Posterior vena cava (tissue), 2 donors: ENCODE results near the gene AKAP3. TPM values are rescaled to one million over a fixed set of nuclear protein-coding genes. Genes with fewer than 3 reads are reported as not detected.

Experiments used
- DNase-seq: peaks from one replicate; pipeline ENCODE4 v3.0.0-alpha.2; 2020; ENCODE audit warnings: low spot score
- intact Hi-C, 2 donors: fragments of 100-400 bp; cut with DNase I; formaldehyde crosslinking; loops; one replicate each; pipeline versions ENCODE4 v1.14.1 to v1.14.2; 2022 to 2023
- long read RNA-seq, 2 donors: library from polyadenylated mRNA; unstranded; transcript quantifications; one replicate each; pipeline ENCODE4 v2.0.0, GENCODE V29; 2020 to 2021
- total RNA-seq, 2 donors: library from RNA; stranded (reverse); fragmentation: NEBNext Ultra II Directional; extraction: Animal tissue kit (Norgen Biotek cat#: 25700); gene quantifications; one replicate each; pipeline ENCODE4 v1.2.1, GENCODE V29; 2021
- donor health status: DM: yes; HTN: yes; CAD: no.
- donor health status: DM: yes; HTN: yes; CAD: no.

The AKAP3 gene
- total RNA-seq = 1 to 10 TPM; 1.2 TPM
- long read RNA-seq, donor 1 = 0 reads
- long read RNA-seq, donor 2 = 0 reads

DNA sequence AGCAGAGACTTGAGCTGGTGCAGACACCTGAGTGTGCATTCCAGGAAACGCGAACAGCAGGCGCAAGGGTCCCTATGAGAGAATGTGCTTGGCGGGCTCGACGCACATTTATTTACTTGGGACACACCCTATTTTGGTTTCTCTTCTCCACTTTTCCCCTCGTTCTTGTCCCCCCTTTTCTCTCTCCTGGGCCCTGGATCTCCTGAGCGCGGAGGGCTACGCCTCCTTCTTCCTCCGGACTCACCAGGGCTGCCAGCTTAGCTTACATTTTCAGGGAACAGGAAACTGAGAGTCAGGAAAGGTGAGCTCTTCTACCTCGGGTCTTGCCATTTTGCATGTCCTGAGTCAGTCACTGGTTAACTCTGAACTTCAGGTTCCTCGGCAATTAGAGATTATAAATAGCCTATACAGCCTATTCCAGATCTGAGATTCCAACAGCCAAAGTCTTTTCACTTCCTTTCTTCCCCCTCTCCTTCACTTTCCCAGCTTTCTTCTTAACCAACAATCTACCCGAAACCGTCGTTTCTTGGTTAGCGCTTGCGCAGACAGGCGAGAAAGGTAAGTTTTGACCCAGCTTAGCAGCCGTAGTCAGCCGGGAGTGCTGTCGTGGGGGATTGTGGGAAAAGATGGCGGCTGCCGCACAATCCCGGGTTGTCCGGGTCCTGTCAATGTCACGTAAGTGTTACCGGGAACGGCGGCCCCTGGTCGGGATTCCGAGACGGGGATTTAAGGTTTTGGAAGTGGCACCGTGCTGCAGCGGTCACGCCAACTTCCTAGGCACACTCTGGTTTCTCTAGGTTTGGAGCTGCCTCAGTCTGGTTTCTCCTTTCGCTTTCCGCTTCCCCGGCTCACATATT is at the start of gene AKAP3, which contains the start of gene NDUFA9:
Gene AKAP3, minus strand, starts transcription at position 551 of the 857 bp plus-strand sequence. CDS start 10,855 bp downstream, outside the sequence.
Gene NDUFA9, plus strand, starts transcription at position 614 of the 857 bp plus-strand sequence. Its CDS starts 13 bp downstream, at position 627.
- intact Hi-C loops = no loop called here
- DNase-seq = peak; percentile 92

DNA sequence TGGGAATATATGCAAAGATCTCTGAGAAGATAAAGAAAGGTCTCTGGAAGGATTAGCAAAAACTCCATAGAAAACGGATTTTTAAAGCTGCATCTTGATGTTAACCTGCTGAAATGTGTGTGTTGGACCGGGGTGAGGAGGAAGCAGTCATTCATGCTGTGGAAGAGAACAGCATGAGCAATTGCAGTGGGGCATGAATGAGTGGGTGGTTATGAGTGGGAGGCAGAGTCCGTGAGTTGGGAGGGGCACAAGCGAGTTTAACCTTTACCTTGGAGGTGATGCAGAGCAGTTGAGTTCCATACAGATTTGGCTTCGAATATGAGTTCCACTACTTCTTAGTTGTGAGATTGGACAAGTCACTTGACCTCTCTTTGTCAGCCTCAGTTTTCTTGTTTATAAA is 41.9 kb upstream of the AKAP3 start:
- DNase-seq = no peak
- intact Hi-C loops = no loop called here

DNA sequence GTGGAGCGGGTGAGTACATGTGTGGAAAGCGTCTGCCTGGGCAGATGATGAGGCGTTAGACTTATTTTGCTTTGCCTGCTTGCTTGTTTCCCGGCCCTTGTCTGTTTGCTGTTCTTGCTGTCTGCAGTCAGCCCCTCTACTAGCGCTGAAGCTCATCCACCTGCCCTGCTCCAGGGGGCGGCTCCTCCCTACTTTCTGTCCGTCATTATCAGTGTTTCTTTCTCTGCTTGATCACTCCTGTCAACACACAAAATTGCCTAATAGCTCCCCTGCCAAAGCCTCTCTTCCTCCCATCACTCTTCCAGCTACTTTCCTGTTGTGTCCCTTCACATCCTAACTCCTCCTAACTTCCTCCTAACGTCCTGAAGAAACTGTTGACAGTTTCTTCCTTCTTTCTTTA is 36.5 kb upstream of the AKAP3 start:
- intact Hi-C loops = no loop called here
- no peak for DNase-seq

DNA sequence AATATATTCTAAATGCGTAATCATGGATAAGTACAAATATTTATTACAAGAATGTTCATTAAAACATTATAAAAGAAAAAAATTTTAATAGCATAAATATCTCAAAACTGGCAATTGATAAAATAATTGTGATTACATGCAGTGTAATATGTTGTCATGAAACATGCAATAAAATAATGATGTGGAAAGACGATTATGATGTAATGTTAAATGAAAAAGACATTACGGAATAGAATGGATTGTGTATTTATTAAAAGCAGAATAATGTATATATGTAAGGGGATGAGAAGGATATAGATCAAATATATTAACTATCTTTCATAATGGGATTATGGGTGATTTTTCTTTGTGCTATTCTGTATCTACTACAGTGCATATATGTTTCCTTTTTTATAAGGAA is 32.9 kb upstream of the AKAP3 start:
- intact Hi-C loops = no loop called here
- DNase-seq = no peak

DNA sequence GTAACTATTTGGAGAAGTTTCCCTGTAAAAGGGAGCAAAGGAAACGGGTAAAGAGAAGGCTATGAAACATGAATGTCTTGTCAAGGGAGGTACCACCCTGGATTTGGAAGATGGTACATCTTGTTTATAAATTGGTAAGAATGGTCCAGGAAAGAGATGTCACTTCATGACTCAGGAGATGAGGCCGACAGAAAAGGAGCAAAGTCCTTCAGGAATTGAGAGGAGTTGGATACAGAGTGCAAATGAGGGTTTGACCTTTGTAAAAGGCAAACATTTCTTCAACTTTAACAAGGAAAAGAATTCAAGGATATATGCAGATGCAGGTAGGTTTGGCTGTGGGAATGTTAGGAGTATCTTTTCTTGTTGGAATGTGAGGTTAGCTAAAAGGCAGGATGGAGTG is 30.9 kb upstream of the AKAP3 start:
- no peak for DNase-seq
- intact Hi-C loops = no loop called here

DNA sequence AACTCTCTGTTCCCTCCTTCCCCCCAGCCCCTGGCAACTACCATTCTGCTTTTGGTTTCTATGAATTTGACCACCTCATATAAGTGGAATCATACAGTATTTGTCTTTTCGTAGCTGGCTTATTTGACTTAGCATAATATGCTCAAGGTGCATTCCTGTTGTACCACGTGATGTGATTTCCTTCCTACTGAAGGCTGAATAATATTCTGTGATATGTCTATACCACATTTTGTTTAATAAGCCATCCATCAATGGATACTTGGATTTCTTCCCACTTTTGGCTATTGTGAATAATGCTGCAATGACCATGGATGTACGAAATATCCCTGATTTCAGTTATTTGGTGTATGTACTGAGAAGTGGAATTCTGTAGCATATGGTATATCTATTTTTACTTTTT is 16.4 kb upstream of the AKAP3 start:
- intact Hi-C loops = no loop called here
- no peak for DNase-seq

DNA sequence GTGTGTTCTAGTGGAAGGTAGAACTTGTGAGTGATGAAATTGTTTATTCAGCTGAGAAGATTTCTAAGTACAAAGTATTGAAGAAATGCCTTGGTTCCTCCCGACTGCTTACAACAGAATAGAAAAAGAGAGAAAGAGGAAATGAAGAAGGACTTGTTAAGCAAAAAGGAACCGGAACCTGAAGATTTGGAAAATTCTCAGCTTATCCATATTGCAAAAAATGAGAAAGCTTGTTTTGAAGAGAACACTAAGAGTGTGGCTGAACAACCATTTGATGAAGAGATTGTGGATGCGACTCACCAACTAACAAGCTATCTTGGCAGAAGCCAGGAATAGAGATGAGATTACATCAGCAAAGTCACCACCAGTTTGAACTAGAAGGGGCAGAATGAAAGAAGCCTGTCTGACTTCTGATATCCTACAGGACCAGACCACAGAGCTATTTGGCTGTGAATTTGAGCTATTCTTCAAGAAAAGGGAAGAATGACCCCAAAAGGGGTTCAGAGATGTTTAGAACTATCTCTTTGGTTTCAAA is 15.2 kb upstream of the AKAP3 start:
- DNase-seq = no peak
- intact Hi-C loops = no loop called here

DNA sequence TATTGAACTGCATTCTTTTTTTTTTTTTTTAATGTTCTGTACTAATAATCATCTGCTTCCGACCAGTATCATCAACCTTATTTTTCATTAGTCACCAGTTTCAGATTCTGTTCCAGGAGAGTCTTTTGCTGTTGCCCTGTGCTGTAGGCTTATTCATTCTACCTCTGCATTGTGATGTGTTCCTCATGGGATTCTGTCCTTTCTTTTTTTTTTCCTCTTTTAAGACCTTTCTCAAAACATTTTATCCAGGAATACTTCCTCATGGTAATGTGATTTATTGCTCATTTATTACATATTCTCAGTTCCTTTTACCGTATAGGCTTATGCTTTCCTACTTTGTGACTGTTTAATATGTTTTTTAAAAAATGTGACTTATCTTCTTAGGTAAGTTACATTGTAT is 4.8 kb upstream of the AKAP3 start:
- intact Hi-C loops = no loop called here
- DNase-seq = no peak

DNA sequence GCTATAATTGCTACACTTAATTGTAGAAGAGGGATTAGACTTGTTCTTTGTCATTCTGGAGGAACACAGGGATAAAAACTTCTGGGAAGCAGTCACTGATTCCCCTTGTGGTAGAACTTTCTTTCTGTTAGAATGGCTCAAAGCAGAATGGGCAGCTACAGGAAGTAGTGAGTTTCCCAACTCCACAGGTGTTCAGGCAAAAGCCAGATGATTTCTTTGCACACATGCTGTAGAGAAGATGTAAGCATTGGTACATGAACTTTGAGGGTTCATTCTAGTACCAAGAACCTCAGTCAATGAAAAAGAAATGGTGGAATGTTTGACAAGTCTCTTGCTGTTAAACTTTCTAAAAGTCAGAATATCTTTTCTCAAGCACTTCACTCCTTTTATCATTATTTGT is 4.4 kb upstream of the AKAP3 start:
- DNase-seq = no peak
- intact Hi-C loops = no loop called here

DNA sequence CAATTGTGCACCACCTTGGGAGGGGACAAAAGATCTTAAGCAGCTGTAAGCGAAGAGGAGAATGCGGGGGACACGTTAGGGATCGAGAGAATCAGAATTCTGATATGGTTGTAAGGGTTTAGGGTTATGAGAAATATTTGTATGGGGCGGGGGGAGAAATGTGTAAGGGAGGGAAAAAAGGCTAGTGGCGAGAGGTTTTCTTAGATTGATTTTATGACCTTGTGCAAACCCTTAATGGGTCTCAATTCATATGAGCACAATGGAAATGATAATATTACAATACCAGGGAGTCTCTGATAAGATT is 459 bp upstream of the AKAP3 start:
- DNase-seq = no peak

DNA sequence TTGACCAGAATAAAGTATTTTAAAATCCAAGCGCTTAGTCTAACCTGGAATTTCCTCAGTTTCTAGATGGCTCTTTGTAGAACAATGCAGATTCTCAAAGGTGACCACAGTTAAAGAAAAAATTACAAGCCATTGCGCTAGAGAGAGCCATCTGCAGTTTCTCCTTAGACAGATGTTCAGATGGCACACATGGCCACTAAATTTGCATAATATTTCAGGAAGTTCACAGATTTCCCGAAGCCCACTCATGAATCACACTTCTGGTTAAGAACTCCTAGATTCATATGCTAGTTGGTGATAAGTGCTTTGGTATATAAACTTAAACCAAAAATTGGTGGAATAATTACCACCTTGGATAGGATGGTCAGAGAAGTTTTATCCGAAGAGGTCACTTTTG is 749 bp downstream of the AKAP3 start:
- no peak for DNase-seq
- intact Hi-C loops = no loop called here

More for the DNA sequence above, 459 bp upstream of the AKAP3 start:
- intact Hi-C loops = no loop called here

DNA sequence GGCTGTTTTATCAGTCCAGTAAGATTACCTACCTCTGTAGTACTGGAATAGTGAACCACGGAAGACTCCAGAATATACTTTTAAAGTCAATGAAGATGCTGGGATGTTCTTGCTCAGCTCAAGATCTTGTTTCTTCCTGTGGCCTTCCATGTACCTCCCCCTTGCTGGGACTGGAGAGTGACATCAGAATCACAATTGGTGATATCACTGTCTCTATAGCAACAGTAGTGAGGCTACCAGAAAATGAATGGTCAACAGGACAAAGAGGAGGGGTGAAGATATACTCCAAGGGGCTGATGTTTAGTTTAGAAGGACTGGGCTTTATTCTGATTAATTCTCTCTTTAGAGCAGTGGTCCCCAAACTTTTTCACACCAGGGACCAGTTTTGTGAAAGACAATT is 3.8 kb downstream of the AKAP3 start:
- intact Hi-C loops = no loop called here
- no peak for DNase-seq

DNA sequence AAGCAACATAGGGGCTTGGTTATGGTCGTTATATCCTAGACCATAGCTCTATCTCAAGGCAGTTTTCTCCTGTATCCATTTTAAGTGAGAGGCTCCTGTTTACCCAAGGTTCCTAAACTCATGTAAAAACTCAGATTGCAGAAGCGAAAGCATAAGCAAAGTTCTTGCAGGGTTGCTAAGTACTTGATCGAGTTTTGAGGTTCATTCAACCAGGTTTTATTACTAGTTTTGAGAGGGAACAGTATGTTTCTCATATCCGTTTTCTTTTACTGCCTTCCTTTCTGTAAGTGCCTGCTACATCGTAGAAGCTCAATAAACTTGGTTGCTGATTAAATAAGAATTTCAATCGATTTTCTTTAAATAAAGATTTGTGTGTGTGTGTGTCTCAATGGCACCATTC is 5.1 kb downstream of the AKAP3 start:
- intact Hi-C loops = no loop called here
- DNase-seq = no peak

DNA sequence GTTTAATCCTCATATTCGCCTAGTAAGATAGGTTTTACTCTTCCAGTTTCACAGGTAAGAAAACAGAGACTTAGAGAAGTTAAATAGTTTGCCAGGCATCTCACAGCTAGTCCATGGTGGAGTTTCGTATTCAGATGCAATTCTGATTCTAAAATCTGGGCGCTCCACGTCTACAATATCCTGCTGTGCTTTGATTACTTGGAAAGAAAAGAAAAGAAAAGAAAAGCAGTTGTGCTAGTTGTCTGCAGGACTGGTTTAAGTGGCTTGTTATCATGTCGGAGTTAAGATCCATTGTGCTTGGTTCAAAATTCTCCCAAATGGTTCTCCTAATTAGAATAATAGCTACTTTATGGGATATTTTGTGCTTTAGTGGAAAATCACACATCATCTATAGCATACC is 18.6 kb downstream of the AKAP3 start:
- intact Hi-C loops = no loop called here
- no peak for DNase-seq

DNA sequence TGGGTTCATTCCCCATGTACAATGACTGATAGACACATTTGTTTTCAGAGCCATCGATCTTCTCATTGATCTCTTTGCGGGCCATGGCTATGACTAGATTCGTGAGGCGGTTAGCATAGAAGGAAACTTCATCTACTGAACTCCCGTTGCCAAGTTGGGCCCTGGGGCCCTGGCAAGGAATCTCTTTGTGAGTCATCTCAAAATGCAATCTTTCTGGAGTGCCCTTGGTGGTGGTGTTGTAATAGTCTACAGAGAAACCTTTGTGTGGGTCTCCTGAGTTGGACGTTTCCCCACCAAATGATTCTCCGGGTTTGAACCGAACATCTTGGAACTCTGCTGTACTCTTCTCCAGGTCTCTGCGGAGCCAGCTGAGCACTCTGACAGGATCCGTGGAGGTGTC is 20.4 kb downstream of the AKAP3 start:
- DNase-seq = no peak
- intact Hi-C loops = no loop called here

DNA sequence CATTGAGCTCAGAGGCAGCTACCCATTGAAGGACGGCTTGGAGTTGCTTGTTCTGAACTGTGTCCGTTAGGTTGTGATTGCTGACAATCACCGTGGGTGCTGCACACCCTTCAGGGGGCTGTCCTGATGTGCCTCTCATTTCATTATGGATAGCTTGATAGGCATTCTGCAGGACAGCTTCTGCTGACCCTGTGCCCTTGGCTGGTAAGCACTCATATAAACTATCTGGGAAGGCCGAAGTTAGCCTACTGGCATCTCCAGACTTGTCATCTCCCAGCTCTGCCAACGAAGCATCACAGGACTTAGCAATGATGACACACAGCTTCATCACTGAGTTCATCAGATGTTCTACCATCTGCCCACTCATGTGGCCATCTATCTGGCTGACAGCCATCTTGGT is 22.3 kb downstream of the AKAP3 start:
- intact Hi-C loops = no loop called here
- no peak for DNase-seq

DNA sequence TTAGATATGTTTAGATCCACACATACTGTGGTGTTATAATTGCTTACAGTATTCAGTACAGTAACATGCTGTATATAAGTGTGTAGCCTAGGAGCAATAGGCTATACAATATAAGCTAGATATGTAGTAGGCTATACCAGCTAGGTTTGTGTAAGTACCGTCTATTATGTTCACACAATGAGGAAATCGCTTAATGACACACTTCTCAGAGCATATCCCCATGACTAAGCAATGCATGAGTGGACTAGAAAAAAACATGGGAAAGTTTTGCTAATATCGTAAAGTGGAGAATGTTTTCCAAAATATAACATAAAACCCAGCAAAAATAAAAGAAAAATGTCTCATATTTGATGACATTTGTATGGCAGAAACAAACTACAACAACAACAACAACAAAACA is 27.3 kb downstream of the AKAP3 start:
- DNase-seq = no peak

DNA sequence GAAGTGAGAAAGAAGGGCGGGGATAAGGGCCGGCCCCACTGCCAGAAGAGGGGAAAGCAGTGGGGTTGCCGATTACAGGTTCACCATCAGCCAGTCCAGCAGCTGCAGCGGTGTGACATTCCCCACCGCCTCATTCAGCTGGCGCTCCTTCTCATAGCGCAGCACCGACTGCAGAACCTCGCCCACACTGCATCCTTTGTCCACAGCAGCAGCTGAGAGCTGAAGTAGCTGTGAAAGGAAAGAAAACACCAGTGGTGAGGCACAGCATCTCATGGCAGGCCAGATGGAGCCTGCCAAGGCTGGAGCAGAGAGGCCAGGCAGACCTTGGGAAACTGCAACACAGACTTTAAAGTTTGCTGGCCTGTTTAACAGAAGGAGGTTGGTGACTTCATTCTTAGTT is 33.2 kb downstream of the AKAP3 start:
- DNase-seq = no peak
- intact Hi-C loops = no loop called here

More for the DNA sequence above, 27.3 kb downstream of the AKAP3 start:
- intact Hi-C loops = no loop called here

DNA sequence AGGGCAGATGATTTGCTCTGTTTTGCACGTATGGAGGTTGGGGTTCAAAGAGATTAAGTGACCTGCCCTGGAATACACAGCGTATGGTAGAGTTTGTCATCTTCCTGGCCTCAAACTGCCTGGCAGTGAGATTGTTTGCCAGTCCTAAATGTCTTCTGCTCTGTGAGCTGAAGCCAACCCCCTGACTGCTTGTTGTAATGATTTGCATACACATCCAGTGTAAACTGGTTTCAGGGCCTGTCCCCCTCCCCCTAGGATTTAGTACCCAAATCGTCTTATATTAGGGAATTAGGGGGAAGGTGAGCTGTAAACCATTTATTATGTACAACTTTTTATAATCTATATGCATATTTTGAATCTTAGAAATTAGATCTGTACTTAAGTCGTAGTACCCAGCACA is 38.4 kb downstream of the AKAP3 start:
- intact Hi-C loops = no loop called here
- no peak for DNase-seq

DNA sequence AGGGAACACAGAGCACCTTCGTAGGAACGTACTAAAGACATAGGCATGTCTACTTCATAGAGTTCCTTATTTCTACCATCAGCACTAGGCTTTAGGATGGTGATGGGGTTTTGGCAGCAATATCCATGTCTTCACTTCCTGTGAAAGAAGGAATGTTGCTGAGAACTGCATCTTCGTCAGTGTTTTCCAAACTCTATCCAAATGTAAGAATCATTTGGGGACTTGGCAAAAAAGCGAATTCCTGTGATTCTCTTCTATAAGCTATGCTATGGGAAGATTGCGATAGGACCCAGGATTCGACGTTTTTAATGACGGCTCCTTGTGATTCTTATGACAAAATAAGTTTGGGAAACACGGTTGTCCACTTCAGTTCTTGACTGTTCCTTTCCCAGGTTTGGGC is 39.8 kb downstream of the AKAP3 start:
- intact Hi-C loops = no loop called here
- no peak for DNase-seq

DNA sequence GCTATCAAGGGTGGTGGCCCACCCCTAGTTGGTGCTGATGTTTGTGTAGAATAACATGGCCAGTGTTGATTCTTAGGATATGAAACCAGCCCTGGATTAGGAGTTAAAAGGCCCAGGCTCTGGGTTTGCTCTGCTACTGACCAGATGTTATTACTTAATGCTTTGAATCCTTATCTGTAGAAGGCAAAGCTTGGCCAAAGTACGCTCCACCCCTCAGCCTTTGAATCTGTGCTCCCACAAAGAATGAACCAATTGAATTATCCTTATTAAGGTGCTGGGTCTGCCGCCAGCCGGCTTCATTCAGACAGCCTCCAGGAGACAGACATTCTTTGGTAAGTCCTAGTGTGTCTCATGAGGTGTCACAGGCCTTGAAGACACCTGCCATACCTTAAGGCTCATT is 41.8 kb downstream of the AKAP3 start:
- intact Hi-C loops = no loop called here
- DNase-seq = no peak
